Measurements from ENCODE around the gene SLC15A4.

GRCh38 chr12:128745772-128746689 lies 77.7 kb downstream of the SLC15A4 start:
- TF ChIP-seq CTCF (IDR thresholded peaks at IDR 0.05), result no peak
- no peak for TF ChIP-seq POLR2A (IDR thresholded peaks at IDR 0.05)
